DND-41 (cell line): ENCODE measurements around the gene PTPRU.
"Not testable (repeated sequence)": the region's sequence is repeated elsewhere in the genome, so short reads cannot be mapped to it uniquely, and the experiment has no call there.

Source experiments
- ATAC-seq: fragments of 200-7000 bp; cut with Tn5 transposase; 3 replicates; pipeline ENCODE4 v1.9.1; 2021; ENCODE audit warnings: low read depth; ENCODE audit not compliant: insufficient read depth
- DNase-seq: peaks from one replicate; pipeline ENCODE4 v3.0.0-alpha.2; 2020
- H2AFZ ChIP-seq: 2 replicates; pipeline ENCODE4 v1.6.0; 2012; ENCODE audit warnings: low read depth, low read length
- H3K27ac ChIP-seq: 2 replicates; pipeline ENCODE4 v1.5.1; 2012; ENCODE audit warnings: low read length, inconsistent platforms
- H3K27me3 ChIP-seq: fragments of 200-600 bp; sonication (generic); 2 replicates; pipeline ENCODE4 v1.6.0; 2012; ENCODE audit warnings: low read length, mild to moderate bottlenecking, inconsistent platforms; ENCODE audit not compliant: insufficient read depth, poor library complexity
- H3K36me3 ChIP-seq: 2 replicates; pipeline ENCODE4 v1.5.1; 2012; ENCODE audit warnings: low read length, inconsistent platforms; ENCODE audit not compliant: insufficient read depth
- H3K4me1 ChIP-seq: 2 replicates; pipeline ENCODE4 v1.5.1; 2012; ENCODE audit warnings: mild to moderate bottlenecking, low read length; ENCODE audit not compliant: insufficient read depth
- H3K4me2 ChIP-seq: 2 replicates; pipeline ENCODE4 v1.6.0; 2012; ENCODE audit warnings: mild to moderate bottlenecking, moderate library complexity, low read length, inconsistent platforms; ENCODE audit not compliant: insufficient read depth
- H3K4me3 ChIP-seq, 2 experiments: fragments of 200-600 bp in 1 of 2; shearing (Covaris generic) in 1 of 2; 2 replicates each; pipeline ENCODE4 v1.5.1; 2012 to 2016; ENCODE audit warnings: inconsistent platforms in 2 of 2, low read length in 2 of 2, mild to moderate bottlenecking in 2 of 2, low read depth in 1 of 2, moderate library complexity in 1 of 2
- H3K79me2 ChIP-seq: 2 replicates; pipeline ENCODE4 v1.6.0; 2012; ENCODE audit warnings: low read length, inconsistent platforms; ENCODE audit not compliant: insufficient read depth
- H3K9ac ChIP-seq: 2 replicates; pipeline ENCODE4 v1.6.0; 2012; ENCODE audit warnings: low read depth, mild to moderate bottlenecking, inconsistent platforms, low read length, moderate library complexity
- H3K9me3 ChIP-seq: 2 replicates; pipeline ENCODE4 v1.5.1; 2012; ENCODE audit warnings: low read length, moderate library complexity, mild to moderate bottlenecking, inconsistent platforms; ENCODE audit not compliant: insufficient read depth, severe bottlenecking
- H4K20me1 ChIP-seq: 2 replicates; pipeline ENCODE4 v1.6.0; 2012; ENCODE audit warnings: low read length; ENCODE audit not compliant: insufficient read depth
- EZH2 ChIP-seq: IDR thresholded peaks from 3 replicates; pipeline ENCODE4 v1.6.1; 2012; ENCODE audit warnings: borderline replicate concordance, low read depth, mild to moderate bottlenecking, moderate library complexity, low read length, inconsistent platforms; ENCODE audit not compliant: severe bottlenecking
- TF ChIP-seq, protein P1 (sequence below): IDR thresholded peaks from 2 replicates; pipeline ENCODE4 v1.5.1; 2012; ENCODE audit warnings: borderline replicate concordance, low read length, moderate library complexity, mild to moderate bottlenecking; ENCODE audit not compliant: poor library complexity, severe bottlenecking; ENCODE audit errors: extremely low read depth

PTPRU gene

GRCh38 chr1:29213055-29213454 is 23.3 kb upstream of the PTPRU start:
- H3K79me2 ChIP-seq: no peaks in the 10 kb centered on the region
- no peaks in the 10 kb centered on the region for H3K4me1 ChIP-seq
- H3K9me3 ChIP-seq: no peaks in the 10 kb centered on the region
- H3K27ac ChIP-seq: no peak overlapping the region
- TF ChIP-seq, protein P1, sequence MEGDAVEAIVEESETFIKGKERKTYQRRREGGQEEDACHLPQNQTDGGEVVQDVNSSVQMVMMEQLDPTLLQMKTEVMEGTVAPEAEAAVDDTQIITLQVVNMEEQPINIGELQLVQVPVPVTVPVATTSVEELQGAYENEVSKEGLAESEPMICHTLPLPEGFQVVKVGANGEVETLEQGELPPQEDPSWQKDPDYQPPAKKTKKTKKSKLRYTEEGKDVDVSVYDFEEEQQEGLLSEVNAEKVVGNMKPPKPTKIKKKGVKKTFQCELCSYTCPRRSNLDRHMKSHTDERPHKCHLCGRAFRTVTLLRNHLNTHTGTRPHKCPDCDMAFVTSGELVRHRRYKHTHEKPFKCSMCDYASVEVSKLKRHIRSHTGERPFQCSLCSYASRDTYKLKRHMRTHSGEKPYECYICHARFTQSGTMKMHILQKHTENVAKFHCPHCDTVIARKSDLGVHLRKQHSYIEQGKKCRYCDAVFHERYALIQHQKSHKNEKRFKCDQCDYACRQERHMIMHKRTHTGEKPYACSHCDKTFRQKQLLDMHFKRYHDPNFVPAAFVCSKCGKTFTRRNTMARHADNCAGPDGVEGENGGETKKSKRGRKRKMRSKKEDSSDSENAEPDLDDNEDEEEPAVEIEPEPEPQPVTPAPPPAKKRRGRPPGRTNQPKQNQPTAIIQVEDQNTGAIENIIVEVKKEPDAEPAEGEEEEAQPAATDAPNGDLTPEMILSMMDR: no peak
- TF ChIP-seq EZH2: no peak
- DNase-seq: no peak
- H4K20me1 ChIP-seq: no peaks in the 10 kb centered on the region; the same call in 1 of the 2 replicates
- H3K27me3 ChIP-seq: no peaks in the 10 kb centered on the region
- H3K36me3 ChIP-seq: peaks cover 55% of the 10 kb centered on the region
- no peak overlapping the region for H3K4me2 ChIP-seq
- ATAC-seq: no peak
- H2AFZ ChIP-seq: no peak overlapping the region
- H3K4me3 ChIP-seq: no peak overlapping the region
- H3K9ac ChIP-seq: no peak overlapping the region

DNA sequence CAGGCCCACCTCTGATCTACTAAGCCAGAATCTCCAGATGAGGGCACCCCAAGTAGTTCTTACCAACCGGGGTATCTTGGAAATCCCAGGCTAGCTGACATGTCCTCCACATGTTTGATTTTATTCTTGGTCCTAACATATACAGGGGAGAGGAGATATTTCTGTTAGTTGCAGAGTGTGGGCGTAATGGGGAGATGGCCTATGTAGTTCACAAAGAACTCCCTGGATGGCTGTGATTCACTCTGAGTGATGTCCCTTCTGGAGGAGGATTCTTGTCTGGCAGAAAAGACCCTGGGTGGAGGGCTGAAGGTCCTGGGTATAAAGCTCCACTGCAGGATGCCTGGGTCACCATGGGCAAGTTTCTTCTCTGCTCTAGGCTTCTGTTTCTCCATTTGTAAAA is 18.7 kb upstream of the PTPRU start:
- Histone ChIP-seq H3K4me3 (no peak overlapping the region), H3K27me3 (no peaks in the 10 kb centered on the region), H3K79me2 (no peaks in the 10 kb centered on the region), H3K27ac (no peak overlapping the region), H3K4me1 (no peaks in the 10 kb centered on the region), H3K9ac (no peak overlapping the region), H2AFZ (no peak overlapping the region), H3K36me3 (peaks cover 31% of the 10 kb centered on the region), H3K9me3 (no peaks in the 10 kb centered on the region), H4K20me1 (no peaks in the 10 kb centered on the region; the same call in 1 of the 2 replicates), H3K4me2 (no peak overlapping the region)
- DNase-seq (no peak), ATAC-seq (no peak)
- TF ChIP-seq EZH2: no peak
- TF ChIP-seq, protein P1: no peak

DNA sequence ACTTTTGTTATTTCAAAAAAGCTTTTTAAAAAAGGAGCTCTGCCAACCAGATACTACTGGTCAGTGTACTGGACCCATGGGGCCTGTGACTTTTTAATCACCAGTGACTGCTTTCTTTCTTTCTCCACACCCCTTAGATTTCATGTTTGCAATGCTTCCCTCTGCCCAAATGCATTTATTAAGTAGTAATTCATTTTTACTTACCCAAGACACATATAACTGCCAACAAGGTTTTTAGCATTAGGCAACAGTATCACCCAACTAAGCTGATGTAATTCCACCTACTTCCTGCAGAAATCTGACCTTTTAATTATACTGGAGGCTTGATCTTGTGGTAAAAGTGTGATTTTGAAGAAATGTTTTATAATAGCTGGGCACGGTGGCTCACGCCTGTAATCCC is 18.1 kb upstream of the PTPRU start:
- TF ChIP-seq, protein P1: no peak
- TF ChIP-seq EZH2: no peak
- no peaks in the 10 kb centered on the region for H3K4me1 ChIP-seq
- H4K20me1 ChIP-seq: no peaks in the 10 kb centered on the region; the same call in 1 of the 2 replicates
- no peak for DNase-seq
- no peak overlapping the region for H3K9ac ChIP-seq
- H2AFZ ChIP-seq: no peak overlapping the region
- no peaks in the 10 kb centered on the region for H3K9me3 ChIP-seq
- H3K79me2 ChIP-seq: no peaks in the 10 kb centered on the region
- H3K27ac ChIP-seq: no peak overlapping the region
- H3K4me2 ChIP-seq: no peak overlapping the region
- no peak for ATAC-seq
- H3K27me3 ChIP-seq: no peaks in the 10 kb centered on the region
- no peak overlapping the region for H3K4me3 ChIP-seq
- H3K36me3 ChIP-seq: peaks cover 25% of the 10 kb centered on the region

DNA sequence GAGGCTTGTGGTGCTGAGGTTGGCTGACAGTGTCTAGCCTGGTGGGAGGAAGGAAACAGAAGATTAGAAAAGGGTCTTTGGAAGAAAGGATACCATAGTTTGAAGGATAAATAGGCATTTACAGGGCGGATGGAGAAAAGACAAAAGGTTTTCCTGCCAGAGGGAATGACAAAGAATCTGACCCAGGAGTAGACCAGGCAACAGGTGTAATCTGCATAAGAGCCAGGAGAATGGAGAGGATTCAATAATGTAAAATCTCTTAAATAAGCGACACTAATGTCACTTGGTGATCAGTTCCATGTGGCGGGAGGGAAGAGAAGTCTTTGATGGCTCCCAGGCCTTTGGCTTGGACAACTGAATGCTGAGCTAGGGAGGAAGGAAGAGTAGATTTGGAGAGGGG is 15.0 kb upstream of the PTPRU start:
- Histone ChIP-seq H3K4me2 (no peak overlapping the region), H3K79me2 (no peaks in the 10 kb centered on the region), H3K9ac (no peak overlapping the region), H3K27ac (no peak overlapping the region), H3K4me3 (no peak overlapping the region), H3K9me3 (no peaks in the 10 kb centered on the region), H2AFZ (no peak overlapping the region), H3K4me1 (no peaks in the 10 kb centered on the region), H3K36me3 (peaks cover 7% of the 10 kb centered on the region; the same call in 1 of the 2 replicates), H4K20me1 (no peaks in the 10 kb centered on the region; the same call in 1 of the 2 replicates), H3K27me3 (no peaks in the 10 kb centered on the region)
- ATAC-seq (no peak), DNase-seq (no peak)
- TF ChIP-seq, protein P1: no peak
- TF ChIP-seq EZH2: no peak

GRCh38 chr1:29222260-29222659 is 14.1 kb upstream of the PTPRU start:
- not testable (repeated sequence) for H3K4me1 ChIP-seq, H2AFZ ChIP-seq, DNase-seq, H3K9ac ChIP-seq, H3K36me3 ChIP-seq, H3K4me3 ChIP-seq, H4K20me1 ChIP-seq, H3K27me3 ChIP-seq, ATAC-seq, H3K79me2 ChIP-seq, H3K4me2 ChIP-seq, H3K9me3 ChIP-seq, H3K27ac ChIP-seq
